Measurements from ENCODE around the gene GRM4. TPM values are rescaled to one million over a fixed set of nuclear protein-coding genes. Genes with fewer than 3 reads are reported as not detected.

Gene GRM4
- total RNA-seq, 1 donor from 2014 or later = not detected

DNA sequence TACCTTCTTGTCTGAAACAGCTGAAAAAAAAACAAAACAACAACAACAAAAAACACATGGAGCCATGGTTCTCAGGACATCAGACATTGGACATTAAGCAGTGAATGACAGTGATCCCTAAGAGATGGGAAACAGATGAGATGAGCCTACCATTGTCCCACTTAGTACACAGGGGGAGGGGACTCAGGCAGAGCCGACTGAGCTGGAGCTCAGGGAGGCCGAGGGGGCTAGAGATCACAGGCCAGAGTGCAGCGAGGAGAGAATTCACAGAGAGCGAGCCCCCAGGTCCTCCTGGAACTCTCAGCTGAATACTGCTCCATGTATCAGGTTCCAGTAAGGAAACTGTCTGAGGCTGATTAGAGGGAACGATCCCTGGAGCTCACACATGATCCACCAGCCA is 134.6 kb downstream of the GRM4 start:
- no peaks in the 10 kb centered on the region for H3K27me3 ChIP-seq (ENCODE audit: low read depth)
- H3K4me3 ChIP-seq = no peak overlapping the region
- H3K4me1 ChIP-seq = no peaks in the 10 kb centered on the region
- no peak overlapping the region for H3K27ac ChIP-seq
- no peaks in the 10 kb centered on the region for H3K36me3 ChIP-seq
- TF ChIP-seq, protein P1, sequence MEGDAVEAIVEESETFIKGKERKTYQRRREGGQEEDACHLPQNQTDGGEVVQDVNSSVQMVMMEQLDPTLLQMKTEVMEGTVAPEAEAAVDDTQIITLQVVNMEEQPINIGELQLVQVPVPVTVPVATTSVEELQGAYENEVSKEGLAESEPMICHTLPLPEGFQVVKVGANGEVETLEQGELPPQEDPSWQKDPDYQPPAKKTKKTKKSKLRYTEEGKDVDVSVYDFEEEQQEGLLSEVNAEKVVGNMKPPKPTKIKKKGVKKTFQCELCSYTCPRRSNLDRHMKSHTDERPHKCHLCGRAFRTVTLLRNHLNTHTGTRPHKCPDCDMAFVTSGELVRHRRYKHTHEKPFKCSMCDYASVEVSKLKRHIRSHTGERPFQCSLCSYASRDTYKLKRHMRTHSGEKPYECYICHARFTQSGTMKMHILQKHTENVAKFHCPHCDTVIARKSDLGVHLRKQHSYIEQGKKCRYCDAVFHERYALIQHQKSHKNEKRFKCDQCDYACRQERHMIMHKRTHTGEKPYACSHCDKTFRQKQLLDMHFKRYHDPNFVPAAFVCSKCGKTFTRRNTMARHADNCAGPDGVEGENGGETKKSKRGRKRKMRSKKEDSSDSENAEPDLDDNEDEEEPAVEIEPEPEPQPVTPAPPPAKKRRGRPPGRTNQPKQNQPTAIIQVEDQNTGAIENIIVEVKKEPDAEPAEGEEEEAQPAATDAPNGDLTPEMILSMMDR (IDR thresholded peaks at IDR 0.05) = no peak
- no peaks in the 10 kb centered on the region for H3K9me3 ChIP-seq
- intact Hi-C loops (cut with DNase I) = no loop called here
- ATAC-seq = no peak
- peak; percentile 10 for DNase-seq

- H3K27me3 ChIP-seq (ENCODE audit: low read depth) = no peaks in the 10 kb centered on the region
- no peaks in the 10 kb centered on the region for H3K4me1 ChIP-seq
- H3K9me3 ChIP-seq = no peaks in the 10 kb centered on the region
- ATAC-seq = no peak
- TF ChIP-seq, protein P1 (IDR thresholded peaks at IDR 0.05) = no peak
- H3K4me3 ChIP-seq = no peak overlapping the region
- intact Hi-C loops (cut with DNase I) = no loop called here
- no peaks in the 10 kb centered on the region for H3K36me3 ChIP-seq
- no peak overlapping the region for H3K27ac ChIP-seq
- DNase-seq = no peak
These were observed 139.9 kb downstream of the GRM4 start for GRCh38 chr6:34005901-34006531.

DNA sequence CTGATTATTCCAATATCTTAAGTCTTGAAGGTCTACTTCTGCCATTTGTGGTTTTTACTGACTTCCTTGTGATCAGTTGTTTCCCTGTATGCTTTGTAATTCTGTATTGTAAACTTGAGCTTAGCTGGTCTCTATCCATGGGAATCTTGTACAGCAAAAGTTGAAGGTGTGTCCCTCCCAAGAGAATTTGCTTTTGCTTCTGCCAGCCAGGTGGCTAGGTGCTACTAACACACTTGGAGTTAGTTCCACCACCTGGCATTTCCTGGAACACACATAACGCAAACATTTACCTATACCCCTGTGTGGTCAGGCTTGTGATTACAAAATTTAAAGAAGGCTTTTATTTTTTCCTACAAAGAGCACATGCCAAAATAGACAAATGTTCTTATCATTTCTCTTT is 141.2 kb downstream of the GRM4 start:
- TF ChIP-seq, protein P1 (IDR thresholded peaks at IDR 0.05) = no peak
- Histone ChIP-seq H3K4me1 (no peaks in the 10 kb centered on the region), H3K9me3 (no peaks in the 10 kb centered on the region), H3K36me3 (no peaks in the 10 kb centered on the region), H3K27me3 (ENCODE audit: low read depth) (no peaks in the 10 kb centered on the region), H3K4me3 (no peak overlapping the region), H3K27ac (no peak overlapping the region)
- DNase-seq (no peak), ATAC-seq (no peak)
- intact Hi-C loops (cut with DNase I) = no loop called here

DNA sequence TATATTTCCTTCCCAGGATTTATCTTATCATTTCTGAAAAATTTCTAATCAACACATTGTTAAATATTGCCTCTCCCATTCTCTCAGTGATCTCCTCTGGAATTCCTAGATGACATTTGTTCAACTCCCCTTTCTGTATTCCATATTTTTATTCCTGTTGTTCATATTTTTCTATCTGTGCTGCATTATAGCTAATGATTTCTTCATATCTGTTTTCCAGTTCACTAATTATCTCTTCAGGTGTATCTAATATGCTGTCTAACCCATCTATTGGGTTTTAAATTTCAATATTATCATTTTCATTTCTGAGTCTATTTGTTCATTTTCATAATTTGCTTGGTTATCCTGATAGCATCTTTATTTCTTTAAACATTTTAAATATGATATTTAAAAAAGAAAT is 141.9 kb downstream of the GRM4 start:
- Histone ChIP-seq H3K4me1 (no peaks in the 10 kb centered on the region), H3K27me3 (ENCODE audit: low read depth) (no peaks in the 10 kb centered on the region), H3K27ac (no peak overlapping the region), H3K9me3 (no peaks in the 10 kb centered on the region), H3K36me3 (no peaks in the 10 kb centered on the region), H3K4me3 (no peak overlapping the region)
- DNase-seq = no peak
- TF ChIP-seq, protein P1 (IDR thresholded peaks at IDR 0.05) = no peak
- intact Hi-C loops (cut with DNase I) = no loop called here
- no peak for ATAC-seq

DNA sequence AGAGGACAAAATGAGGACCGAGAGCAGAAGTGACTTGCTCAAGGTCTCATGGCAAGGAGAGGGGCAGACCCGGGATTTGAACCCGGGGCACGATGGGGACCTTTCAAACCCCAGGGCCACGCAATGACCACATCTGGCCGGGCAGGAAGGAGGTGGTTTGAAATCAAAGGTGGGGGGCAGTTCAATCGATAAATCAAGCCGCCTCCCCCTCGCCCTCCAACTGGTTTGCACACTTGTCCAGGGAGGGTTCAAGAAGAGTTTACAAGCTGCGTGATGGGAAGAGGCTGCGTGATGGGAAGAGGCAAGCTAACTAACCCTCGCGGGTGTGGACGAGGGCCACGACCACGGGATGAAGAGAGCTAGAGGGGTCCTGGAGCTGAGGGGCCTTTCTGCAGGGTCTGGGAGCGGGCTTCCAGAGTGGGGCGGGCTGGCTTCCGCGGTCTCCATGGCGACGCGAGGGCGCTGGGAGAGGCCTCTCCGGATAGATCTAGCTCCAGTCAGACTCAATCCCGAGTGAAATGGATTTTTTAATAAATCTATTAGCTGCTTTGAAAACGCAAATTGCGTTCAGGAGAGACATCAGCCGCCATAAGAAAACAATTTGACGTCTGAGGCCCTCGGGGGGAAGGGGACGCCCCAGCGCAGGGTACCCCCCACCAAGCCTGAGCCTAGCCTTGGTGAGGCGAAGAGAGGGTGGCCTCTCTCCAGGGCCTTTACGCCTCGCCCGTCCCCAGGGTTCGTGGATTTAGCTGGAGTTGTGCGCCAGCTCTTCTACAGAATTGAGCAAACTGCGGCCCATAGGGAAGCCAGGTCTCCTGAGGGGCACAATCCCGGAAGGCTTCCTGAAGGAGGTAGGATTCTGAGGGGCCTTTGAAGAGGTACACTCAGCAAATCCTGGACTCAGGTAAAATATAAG is 143.9 kb downstream of the GRM4 start:
- no peaks in the 10 kb centered on the region for H3K4me1 ChIP-seq
- H3K27ac ChIP-seq = no peak overlapping the region
- peaks cover 4% of the 10 kb centered on the region for H3K9me3 ChIP-seq
- no peak for DNase-seq
- intact Hi-C loops (cut with DNase I) = no loop called here
- ATAC-seq = no peak
- H3K36me3 ChIP-seq = no peaks in the 10 kb centered on the region
- no peak overlapping the region for H3K4me3 ChIP-seq
- no peaks in the 10 kb centered on the region for H3K27me3 ChIP-seq (ENCODE audit: low read depth)
- TF ChIP-seq, protein P1 (IDR thresholded peaks at IDR 0.05) = no peak

Measured in lower lobe of right lung (tissue), 2 donors.